HG02938 (cell line): Measurements from ENCODE around the gene TLK2.
A peak's percentile ranks its signal among the peaks of the same experiment; 100 is the strongest.
"Not testable (repeated sequence)": the region's sequence is repeated elsewhere in the genome, so short reads cannot be mapped to it uniquely, and the experiment has no call there.

Experiments used
- ATAC-seq: cut with Tn5 transposase; IDR thresholded peaks from one replicate; pipeline ENCODE4 v1.9.1; 2021; ENCODE audit warnings: mild to moderate bottlenecking, moderate library complexity; ENCODE audit not compliant: unreplicated experiment

The TLK2 gene

DNA sequence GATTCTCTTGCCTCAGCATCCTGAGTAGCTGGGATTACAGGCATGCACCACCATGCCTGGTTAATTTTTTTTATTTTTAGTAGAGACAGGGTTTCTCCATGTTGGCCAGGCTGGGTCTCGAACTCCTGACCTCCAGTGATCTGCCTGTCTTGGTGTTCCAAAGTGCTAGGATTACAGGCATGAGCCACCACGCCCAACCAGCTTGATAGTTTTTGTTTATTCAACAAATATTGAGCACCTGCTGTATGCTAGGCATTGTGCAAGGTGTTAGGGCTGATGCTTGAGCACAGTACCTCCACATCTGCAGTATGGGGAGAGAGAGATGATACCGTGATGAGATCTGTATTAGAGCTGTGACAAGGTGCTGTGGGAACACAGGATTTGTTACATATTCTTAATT is 3.9 kb downstream of the TLK2 start:
- not testable (repeated sequence) for ATAC-seq

GRCh38 chr17:62490990-62491389 is 12.4 kb downstream of the TLK2 start:
- ATAC-seq, result not testable (repeated sequence)

DNA sequence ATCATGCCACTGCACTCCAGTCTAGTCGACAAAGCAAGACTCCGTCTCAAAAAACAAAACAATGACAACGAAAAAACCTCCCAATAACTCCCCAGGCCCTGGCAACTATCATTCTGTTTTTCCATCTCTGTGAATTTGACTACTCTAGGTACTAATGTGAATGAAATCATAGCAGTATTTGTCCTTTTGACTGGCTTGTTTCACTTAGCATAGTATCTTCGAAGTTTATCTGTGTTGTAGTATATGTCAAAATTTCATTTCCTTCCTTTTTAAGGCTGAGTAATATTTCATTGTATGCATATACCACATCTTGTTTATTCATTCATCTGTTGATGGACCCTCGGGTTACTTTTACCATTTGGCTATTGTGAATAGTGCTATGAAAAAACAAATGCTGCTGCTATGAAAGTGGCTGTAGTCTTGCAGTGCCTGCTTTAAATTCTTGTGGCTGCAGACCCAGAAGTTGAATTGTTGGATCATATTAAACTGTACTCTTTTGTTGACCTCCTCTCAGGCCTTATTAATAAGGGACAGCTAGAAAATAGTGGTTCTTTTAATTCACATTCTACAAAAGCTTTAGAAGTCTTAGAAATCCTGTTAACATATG is 14.5 kb downstream of the TLK2 start:
- ATAC-seq, result not testable (repeated sequence)

DNA sequence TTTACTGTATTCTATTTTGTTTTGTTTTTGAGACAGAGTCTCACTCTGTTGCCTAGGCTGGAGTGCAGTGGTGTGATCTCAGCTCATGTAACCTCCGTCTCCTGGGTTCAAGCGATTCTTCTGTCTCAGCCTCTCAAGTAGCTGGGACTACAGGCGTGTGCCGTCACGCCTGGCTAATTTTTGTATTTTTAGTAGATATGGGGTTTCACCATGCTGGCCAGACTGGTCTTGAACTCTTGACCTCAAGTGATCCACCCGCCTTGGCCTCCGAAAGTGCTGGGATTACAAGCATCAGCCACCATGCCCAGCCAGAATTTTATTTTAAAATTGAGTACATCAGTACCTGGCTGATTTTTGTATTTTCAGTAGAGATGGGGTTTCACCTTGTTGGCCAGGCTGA is 15.4 kb downstream of the TLK2 start:
- not testable (repeated sequence) for ATAC-seq

DNA sequence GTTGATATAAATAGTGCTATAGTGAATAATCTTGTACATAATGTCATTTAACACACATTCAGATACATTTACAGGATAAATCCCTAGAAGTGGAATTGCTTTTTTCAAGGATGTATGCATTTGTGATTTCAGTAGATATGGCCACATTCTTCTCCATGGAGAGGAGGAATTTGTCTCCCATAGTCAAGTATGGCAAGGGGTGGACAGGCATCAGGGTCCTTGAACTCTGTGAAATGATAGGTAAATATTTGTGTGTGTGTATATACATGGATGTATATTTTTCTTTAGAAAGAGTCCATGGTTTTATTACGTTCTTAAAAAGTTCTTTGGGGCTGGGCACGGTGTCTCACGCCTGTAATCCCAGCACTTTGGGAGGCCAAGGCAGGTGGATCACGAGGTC is 17.7 kb downstream of the TLK2 start:
- not testable (repeated sequence) for ATAC-seq

DNA sequence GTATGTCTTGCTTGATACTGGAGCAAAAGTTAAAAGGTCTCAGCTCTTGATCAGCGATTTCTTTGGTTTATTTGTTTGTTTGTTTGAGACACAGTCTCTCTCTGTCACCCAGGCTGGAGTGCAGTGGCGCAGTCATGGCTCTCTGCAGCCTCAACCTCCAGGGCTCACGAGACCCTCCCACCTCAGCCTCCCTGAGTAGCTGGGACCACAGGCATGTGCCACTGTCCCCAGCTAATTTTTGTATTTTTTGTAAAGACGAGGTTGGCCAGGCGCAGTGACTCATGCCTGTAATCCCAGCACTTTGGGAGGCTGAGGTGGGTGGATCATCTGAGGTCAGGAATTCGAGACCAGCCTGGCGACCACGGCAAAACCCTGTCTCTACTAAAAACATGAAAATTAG is 20.2 kb downstream of the TLK2 start:
- ATAC-seq, result not testable (repeated sequence)

DNA sequence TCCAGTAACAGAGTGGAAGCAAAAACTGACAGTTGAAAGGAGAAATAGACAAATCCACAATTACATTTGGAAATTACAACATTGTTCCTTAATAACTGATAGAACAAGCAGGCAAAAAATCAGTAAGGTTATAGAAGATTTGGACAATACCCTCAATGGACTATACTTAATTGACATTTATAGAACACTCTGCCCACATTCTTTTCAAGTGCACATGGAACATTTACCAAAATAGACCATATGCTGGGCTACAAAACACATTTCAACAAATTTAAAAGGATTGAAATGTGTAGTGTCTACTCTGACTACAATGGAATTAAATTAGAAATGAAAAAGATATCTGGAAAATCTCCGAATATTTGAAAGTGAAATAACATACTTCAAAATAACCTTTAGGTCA is 21.8 kb downstream of the TLK2 start:
- ATAC-seq, result not testable (repeated sequence)

- ATAC-seq, result not testable (repeated sequence)
Observed at GRCh38 chr17:62504857-62505256, 26.2 kb downstream of the TLK2 start.

- ATAC-seq, result peak; percentile 43
Observed at GRCh38 chr17:62507191-62507836, 28.7 kb downstream of the TLK2 start.

DNA sequence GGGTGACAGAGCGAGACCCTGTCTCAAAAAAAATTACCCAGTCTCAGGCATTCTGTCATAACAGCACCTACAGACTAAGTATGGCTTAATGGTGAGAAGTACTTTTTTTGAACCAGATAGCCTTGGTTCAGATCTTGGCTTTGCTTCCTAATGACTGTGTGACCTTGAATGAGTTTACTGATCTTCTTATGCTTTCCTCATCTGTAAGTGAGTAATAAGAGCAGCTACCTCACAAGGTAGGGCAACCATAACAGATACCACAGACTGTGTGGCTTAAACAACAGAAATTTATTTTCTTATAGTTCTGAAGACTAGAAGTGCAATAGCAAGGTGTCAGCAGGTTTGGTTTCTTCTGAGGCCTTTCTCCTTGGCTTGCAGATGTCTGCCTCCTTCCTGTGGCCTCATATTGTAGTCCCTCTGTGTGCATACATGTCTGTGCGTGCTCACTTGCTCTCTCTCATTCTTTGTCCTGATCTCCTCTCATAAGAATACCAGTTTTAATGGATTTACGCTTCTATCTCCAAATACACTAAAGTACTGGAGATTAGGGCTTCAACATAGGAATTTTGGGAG is 31.7 kb downstream of the TLK2 start:
- not testable (repeated sequence) for ATAC-seq

GRCh38 chr17:62511014-62511413 is 32.4 kb downstream of the TLK2 start:
- ATAC-seq, result not testable (repeated sequence)

DNA sequence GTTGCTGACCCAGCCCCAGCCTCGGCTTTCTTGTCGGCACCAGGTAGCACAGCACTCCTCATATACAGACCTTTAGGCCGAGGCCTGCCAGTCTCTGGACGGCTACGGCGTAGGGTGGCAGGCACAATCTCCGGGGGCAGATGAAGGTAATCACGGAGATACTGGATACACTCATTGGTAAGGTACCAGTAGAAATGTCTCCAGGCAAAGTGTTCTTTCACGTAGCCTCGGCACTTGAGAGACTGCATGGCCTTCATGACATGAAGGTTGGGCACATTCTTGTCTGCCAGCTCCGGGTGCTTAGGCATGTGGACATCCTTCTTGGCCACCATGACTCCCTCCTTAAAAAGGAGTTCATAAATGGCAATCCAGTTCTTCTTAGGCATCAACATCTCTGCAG is 37.8 kb downstream of the TLK2 start:
- not testable (repeated sequence) for ATAC-seq

- not testable (repeated sequence) for ATAC-seq
Observed at GRCh38 chr17:62521295-62521694, 42.7 kb downstream of the TLK2 start.

GRCh38 chr17:62524077-62524476 is 45.5 kb downstream of the TLK2 start:
- ATAC-seq, result not testable (repeated sequence)

DNA sequence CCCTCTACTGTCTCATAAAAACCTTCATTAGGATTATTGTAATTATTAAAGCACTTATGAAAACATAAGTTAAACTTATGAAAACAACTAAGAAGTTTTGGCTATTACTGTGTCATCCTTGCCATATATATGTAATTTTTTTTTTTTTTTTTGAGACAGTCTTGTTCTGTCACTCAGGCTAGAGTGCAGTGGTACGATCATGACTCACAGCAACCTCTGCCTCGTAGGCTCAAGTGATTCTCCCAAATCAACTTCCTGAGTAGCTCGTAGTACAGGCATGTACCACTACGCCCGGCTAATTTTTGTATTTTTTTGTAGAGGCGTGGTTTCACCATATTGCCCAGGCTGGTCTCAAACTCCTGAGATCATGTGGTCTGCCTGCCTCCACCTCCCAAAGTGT is 46.7 kb downstream of the TLK2 start:
- not testable (repeated sequence) for ATAC-seq

GRCh38 chr17:62530936-62531335 is 52.3 kb downstream of the TLK2 start:
- ATAC-seq, result not testable (repeated sequence)

DNA sequence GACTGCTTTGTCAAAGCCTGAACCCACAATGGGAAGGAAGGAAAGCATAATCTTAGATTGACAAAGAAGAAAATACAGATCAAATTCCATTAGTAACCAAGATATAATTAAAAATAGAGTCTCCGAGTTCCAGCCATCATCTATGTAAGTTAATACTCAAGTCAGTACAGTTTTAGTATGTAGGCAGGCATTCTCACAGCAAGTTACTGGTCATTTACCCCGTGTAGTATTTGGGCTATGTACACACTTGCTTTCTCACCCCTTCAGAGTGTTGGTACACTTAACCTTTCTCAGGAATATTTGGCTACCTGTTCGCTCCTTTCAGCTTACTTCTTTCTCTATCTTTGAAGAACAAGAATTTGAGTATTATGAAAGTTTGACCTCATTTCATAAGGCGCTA is 57.9 kb downstream of the TLK2 start:
- ATAC-seq, result not testable (repeated sequence)

GRCh38 chr17:62541073-62541472 is 62.4 kb downstream of the TLK2 start:
- ATAC-seq, result not testable (repeated sequence)

- not testable (repeated sequence) for ATAC-seq
Observed at GRCh38 chr17:62543278-62543775, 64.7 kb downstream of the TLK2 start.

- ATAC-seq, result not testable (repeated sequence)
Observed at GRCh38 chr17:62546066-62546465, 67.4 kb downstream of the TLK2 start.

GRCh38 chr17:62552851-62553659 is 74.4 kb downstream of the TLK2 start:
- ATAC-seq, result peak; percentile 91
